GM12865 (cell line): ENCODE results near the gene KRT40.

Experiments used
- DNase-seq: peaks from one replicate; pipeline ENCODE4 v3.0.0; 2010; ENCODE audit warnings: low read depth
- H3K4me3 ChIP-seq: 2 replicates; pipeline ENCODE4 v1.5.1; 2011; ENCODE audit warnings: mild to moderate bottlenecking, low read depth, low read length, control low read depth
- TF ChIP-seq, protein P1 (sequence below): IDR thresholded peaks from 2 replicates; pipeline ENCODE4 v1.5.1; 2011; ENCODE audit warnings: low read length, control low read depth, low read depth, inconsistent platforms; ENCODE audit not compliant: insufficient read depth; ENCODE audit errors: missing control alignments

KRT40 gene

DNA sequence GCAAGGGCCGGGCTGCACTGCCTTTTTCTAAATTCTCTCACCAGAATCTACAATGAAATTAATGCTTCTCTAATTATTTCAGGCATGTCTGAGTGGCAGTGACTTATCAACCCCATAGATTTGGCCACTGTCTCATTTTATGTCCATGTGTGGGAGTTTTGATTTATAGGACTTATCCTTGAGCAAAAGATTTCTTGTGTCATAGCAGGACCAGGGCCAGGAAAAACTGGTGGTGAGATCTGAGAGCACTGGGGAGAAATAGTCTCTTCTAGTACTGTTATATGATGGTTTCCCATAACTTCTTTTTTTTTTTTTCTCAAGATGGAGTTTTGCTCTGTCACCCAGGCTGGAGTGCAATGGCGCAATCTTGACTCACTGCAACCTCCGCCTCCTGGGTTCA, 45.1 kb downstream of the KRT40 start:
- TF ChIP-seq, protein P1, sequence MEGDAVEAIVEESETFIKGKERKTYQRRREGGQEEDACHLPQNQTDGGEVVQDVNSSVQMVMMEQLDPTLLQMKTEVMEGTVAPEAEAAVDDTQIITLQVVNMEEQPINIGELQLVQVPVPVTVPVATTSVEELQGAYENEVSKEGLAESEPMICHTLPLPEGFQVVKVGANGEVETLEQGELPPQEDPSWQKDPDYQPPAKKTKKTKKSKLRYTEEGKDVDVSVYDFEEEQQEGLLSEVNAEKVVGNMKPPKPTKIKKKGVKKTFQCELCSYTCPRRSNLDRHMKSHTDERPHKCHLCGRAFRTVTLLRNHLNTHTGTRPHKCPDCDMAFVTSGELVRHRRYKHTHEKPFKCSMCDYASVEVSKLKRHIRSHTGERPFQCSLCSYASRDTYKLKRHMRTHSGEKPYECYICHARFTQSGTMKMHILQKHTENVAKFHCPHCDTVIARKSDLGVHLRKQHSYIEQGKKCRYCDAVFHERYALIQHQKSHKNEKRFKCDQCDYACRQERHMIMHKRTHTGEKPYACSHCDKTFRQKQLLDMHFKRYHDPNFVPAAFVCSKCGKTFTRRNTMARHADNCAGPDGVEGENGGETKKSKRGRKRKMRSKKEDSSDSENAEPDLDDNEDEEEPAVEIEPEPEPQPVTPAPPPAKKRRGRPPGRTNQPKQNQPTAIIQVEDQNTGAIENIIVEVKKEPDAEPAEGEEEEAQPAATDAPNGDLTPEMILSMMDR, result no peak
- DNase-seq, result no peak
- no peak overlapping the region for H3K4me3 ChIP-seq

DNA sequence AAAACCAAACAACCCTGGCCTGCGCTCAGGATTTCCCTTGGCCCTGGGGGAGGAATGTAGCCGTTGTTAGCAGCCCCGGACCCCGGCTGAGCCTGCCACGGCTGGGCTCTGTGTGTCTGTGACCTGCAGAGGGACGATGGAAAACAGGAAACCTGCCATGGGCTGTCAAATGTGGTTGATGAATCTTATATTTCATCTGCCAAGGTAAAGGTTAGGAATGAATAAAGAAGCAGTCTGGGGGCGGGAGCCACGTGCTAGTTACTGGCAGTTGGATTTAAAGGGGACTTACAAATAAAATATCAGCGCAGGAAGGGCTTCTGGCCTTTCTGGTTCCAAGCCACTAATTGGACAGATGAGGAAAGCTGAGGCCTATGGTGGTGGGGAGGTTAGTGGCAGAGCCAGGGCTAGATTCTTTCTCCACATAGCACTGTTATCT, 46.7 kb downstream of the KRT40 start, which contains the start of gene KRT23:
Gene KRT23, minus strand, starts transcription at position 263 of the 436 bp plus-strand sequence. CDS start 1,043 bp downstream, outside the sequence.
- no peak for DNase-seq
- H3K4me3 ChIP-seq, result no peak within 1 kb of the TSS
- TF ChIP-seq, protein P1, result no peak

DNA sequence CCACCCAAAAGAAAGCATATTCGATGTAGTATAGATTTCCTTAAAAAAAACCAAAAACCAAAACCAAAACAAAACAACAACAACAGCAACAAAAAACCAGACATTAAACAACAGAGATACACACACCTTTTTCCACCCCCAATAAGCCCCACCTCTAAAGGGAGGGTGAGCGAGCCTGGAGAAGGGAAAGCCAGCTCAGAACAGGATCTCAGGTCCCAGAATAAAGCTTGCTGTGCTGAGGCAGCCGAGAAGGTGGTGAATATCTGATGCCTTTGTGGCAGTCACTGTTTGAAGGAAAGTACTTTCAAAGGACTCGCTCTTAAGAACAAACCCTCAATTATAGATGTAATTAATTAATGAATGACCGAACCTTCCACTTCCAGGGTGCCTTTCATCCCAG, 47.1 kb downstream of the KRT40 start:
- TF ChIP-seq, protein P1, result no peak
- H3K4me3 ChIP-seq, result no peak overlapping the region
- no peak for DNase-seq

DNA sequence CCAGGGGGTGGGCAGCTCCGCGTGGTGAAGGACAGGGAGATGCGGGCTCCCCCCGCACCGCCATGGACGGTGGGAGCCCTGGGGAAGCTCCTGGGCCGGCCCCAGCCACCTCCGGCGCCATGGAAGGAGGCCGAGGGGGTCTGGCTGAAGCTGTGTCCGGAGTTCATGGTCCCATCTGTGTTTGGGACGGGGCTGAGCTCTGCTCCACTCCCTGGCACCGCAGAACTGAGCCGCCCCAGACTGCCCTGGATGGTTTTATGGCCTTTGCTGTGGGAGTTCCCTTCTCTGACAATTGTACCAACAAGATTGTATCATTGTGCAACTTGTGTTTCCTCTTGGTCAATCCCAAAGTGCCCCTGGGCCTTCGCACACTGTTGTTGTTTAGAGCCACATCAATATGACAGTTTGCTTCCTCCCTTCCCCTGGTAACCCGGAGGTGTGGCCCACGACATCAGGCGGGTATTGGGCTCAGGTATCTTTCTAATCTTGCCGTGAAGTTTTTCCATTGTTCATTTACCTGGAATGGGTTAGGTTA, 47.6 kb downstream of the KRT40 start:
- TF ChIP-seq, protein P1, result no peak

DNA sequence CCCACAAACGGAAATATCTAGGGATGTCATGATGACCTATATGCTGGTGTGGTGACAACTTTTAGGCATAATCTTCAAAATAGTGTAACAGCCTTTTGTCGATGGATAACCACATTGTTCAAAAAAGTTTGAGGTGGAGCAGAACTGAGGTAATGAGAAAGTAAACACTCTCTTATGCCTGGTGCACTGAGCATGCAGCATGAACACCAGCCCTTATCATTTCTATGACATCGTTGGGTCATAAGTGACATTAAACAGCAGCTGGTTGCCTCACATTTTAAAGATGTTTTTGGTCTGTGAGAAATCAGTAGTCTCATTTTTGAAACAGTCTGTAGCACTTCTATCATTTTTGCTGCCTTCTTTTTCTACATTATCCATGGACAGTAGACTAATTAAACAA, 48.5 kb downstream of the KRT40 start:
- H3K4me3 ChIP-seq, result no peak overlapping the region

More for the DNA sequence above, 47.6 kb downstream of the KRT40 start:
- DNase-seq, result no peak
- H3K4me3 ChIP-seq, result no peak overlapping the region

DNA sequence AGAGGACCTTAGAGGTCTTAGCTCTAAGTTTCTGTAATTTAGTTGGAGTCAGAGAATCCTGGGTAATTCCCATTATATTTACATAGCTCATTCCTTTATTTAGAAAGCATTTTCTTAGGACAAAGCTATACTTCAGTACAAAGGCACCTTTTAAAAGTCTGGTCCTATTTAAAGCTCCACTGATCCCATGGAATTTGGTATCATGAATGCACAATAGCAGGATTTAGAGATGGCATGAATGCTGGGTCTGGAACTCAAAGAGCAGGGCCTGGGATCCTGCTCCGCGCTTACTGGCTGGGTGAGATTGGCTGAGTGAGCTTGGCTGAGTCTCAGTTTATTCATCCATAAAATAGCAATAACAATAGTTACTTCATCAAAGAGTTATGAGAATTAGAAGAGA, 51.5 kb downstream of the KRT40 start:
- DNase-seq, result no peak
- TF ChIP-seq, protein P1, result no peak

More for the DNA sequence above, 48.5 kb downstream of the KRT40 start:
- DNase-seq, result no peak
- TF ChIP-seq, protein P1, result no peak

DNA sequence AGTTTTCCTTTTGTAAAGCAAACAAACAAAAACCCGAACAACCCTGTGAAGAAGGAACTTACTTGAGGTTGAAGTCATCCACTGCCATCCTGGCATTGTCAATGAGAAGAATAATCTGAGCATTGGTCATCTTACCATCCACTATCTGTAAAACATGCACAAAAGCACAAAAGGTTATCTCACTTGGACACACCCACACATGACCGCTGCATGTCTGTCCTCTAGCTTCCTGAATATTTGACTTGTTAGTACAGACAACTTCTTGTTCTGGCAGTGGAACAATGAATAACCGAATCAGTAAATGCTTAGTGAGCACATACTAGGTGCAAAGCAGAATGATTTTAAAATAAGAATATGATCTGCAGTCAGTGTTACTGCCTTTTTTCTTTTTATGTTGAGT, 52.8 kb downstream of the KRT40 start:
- TF ChIP-seq, protein P1, result no peak
- no peak overlapping the region for H3K4me3 ChIP-seq
- no peak for DNase-seq

More for the DNA sequence above, 51.5 kb downstream of the KRT40 start:
- no peak overlapping the region for H3K4me3 ChIP-seq
